WERI-Rb-1 (cell line): Measurements from ENCODE around the gene LDHD.
A peak's percentile ranks its signal among the peaks of the same experiment; 100 is the strongest.

Experiments used
- DNase-seq: peaks from one replicate; pipeline ENCODE4 v3.0.0-alpha.2; 2020
- H3K27ac ChIP-seq: fragments of 250-450 bp; sonication (Bioruptor Pico); 2 replicates; pipeline ENCODE4 v1.5.1; 2020; ENCODE audit warnings: mild to moderate bottlenecking, moderate library complexity
- H3K27me3 ChIP-seq: fragments of 250-450 bp; sonication (Bioruptor Pico); 2 replicates; pipeline ENCODE4 v1.5.1; 2021; ENCODE audit warnings: mild to moderate bottlenecking, low read depth, moderate library complexity; ENCODE audit not compliant: insufficient read depth, severe bottlenecking
- H3K36me3 ChIP-seq: fragments of 250-450 bp; sonication (Bioruptor Pico); 2 replicates; pipeline ENCODE4 v1.5.1; 2020; ENCODE audit warnings: mild to moderate bottlenecking, moderate library complexity
- H3K4me3 ChIP-seq: 2 replicates; pipeline ENCODE4 v1.5.1; 2011; ENCODE audit warnings: low read depth, mild to moderate bottlenecking, control low read depth, low read length
- H3K9me3 ChIP-seq: fragments of 250-450 bp; sonication (Bioruptor Pico); 2 replicates; pipeline ENCODE4 v1.5.1; 2021; ENCODE audit warnings: mild to moderate bottlenecking, moderate library complexity; ENCODE audit not compliant: severe bottlenecking
- CTCF ChIP-seq: IDR thresholded peaks from 2 replicates; pipeline ENCODE4 v1.5.1; 2011; ENCODE audit warnings: low read depth, mild to moderate bottlenecking, control low read depth, inconsistent platforms, low read length

The LDHD gene

GRCh38 chr16:75071621-75072020, 45.0 kb downstream of the LDHD start:
- DNase-seq = no peak
- Histone ChIP-seq H3K27ac (no peak overlapping the region), H3K4me3 (no peak overlapping the region), H3K36me3 (no peaks in the 10 kb centered on the region), H3K9me3 (no peaks in the 10 kb centered on the region), H3K27me3 (no peaks in the 10 kb centered on the region)
- no peak for TF ChIP-seq CTCF

GRCh38 chr16:75070012-75070841, 46.4 kb downstream of the LDHD start:
- no peaks in the 10 kb centered on the region for H3K9me3 ChIP-seq
- H3K27me3 ChIP-seq = no peaks in the 10 kb centered on the region
- H3K36me3 ChIP-seq = no peaks in the 10 kb centered on the region
- peak; percentile 20 for DNase-seq
- H3K4me3 ChIP-seq = no peak overlapping the region
- H3K27ac ChIP-seq = no peak overlapping the region; the same call in 1 of the 2 replicates
- no peak for TF ChIP-seq CTCF

- Histone ChIP-seq H3K27me3 (no peaks in the 10 kb centered on the region), H3K27ac (no peak overlapping the region), H3K4me3 (no peak overlapping the region), H3K36me3 (no peaks in the 10 kb centered on the region; the same call in 1 of the 2 replicates), H3K9me3 (no peaks in the 10 kb centered on the region)
- TF ChIP-seq CTCF = no peak
- DNase-seq = no peak
Measured at GRCh38 chr16:75068085-75069031, 48.2 kb downstream of the LDHD start.

DNA sequence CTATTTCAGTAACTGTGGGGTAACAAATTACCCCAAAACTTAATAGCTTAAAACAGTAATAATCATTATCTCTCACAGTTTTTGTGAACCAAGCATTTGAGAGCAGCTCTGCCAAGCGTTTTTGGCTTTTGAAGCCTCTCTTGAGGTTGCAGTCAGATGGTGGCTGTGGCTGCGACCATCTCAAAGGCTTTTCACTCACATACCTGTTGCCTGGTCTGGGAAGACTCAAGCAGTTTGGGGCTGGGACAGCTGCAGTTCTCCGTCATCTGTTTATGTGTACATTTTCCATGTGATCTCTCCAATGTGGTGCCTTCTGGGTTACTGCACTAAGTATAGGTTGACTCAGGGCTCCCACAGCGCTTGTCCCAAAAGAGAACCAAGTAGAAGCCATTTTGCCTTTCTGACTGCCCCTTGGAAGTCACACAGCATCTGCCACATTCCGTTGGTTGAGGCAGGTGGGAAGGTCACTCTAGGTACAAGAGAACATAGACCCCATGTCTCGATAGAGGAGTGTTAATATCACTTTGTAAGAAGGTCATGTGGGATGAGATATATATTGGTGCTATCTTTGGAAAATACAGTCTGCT, 49.6 kb downstream of the LDHD start:
- no peak overlapping the region for H3K27ac ChIP-seq
- no peak for TF ChIP-seq CTCF

GRCh38 chr16:75065521-75066149, 50.9 kb downstream of the LDHD start:
- DNase-seq = no peak
- Histone ChIP-seq H3K36me3 (no peaks in the 10 kb centered on the region; the same call in 1 of the 2 replicates), H3K27me3 (no peaks in the 10 kb centered on the region), H3K9me3 (no peaks in the 10 kb centered on the region), H3K4me3 (no peak overlapping the region), H3K27ac (no peak overlapping the region)
- TF ChIP-seq CTCF = no peak

More for the DNA sequence above, 49.6 kb downstream of the LDHD start:
- Histone ChIP-seq H3K4me3 (no peak overlapping the region), H3K27me3 (no peaks in the 10 kb centered on the region), H3K9me3 (no peaks in the 10 kb centered on the region), H3K36me3 (no peaks in the 10 kb centered on the region; the same call in 1 of the 2 replicates)
- no peak for DNase-seq
